HCT116 (cell line): ENCODE results near the gene ESRRG. TPM values are rescaled to one million over a fixed set of nuclear protein-coding genes. Genes with fewer than 3 reads are reported as not detected.

Source experiments
- ATAC-seq: fragments of 200-7000 bp; cut with Tn5 transposase; 2 replicates; pipeline ENCODE4 v1.9.1; 2020; ENCODE audit warnings: mild to moderate bottlenecking, moderate library complexity
- BruUV-seq: library from RNA; stranded (reverse); fragments of 400-500 nt; replicated peaks from 2 replicates; lab custom pipeline; 2021; lab: Mats Ljungman, UMichigan
- CTCF ChIA-PET: fragments of 300-600 bp; sonication (Branson Sonifier 250); formaldehyde crosslinking; loops from one replicate; lab custom pipeline; 2021; ENCODE audit warnings: antibody characterized with exemption; lab: Charles Lee
- POLR2A ChIA-PET: fragments of 300-600, 350-600 bp; sonication (Branson Sonifier 250); formaldehyde crosslinking; loops from one replicate; lab custom pipeline; 2021; ENCODE audit warnings: antibody characterized with exemption; lab: Charles Lee
- RAD21 ChIA-PET, 2 experiments: fragments of 300-600 bp; sonication (Branson Sonifier 250); formaldehyde crosslinking; loops; one replicate each; lab custom pipeline; 2023; ENCODE audit warnings: low total read pairs in 2 of 2; ENCODE audit not compliant: uncharacterized antibody in 2 of 2, unreplicated experiment in 2 of 2, low non-redundant PET in 1 of 2; lab: Charles Lee
- DNase-seq: peaks from one replicate; pipeline ENCODE4 v3.0.0-alpha.2; 2010; ENCODE audit warnings: low read depth, low spot score
- H2AFZ ChIP-seq: fragments of 200-600 bp; shearing (Covaris generic), sonication (generic); 2 replicates; pipeline ENCODE4 v1.6.1; 2017; ENCODE audit warnings: low read depth, mixed run types, mixed read lengths, antibody characterized with exemption, low read length; ENCODE audit not compliant: poor library complexity, severe bottlenecking
- H3K27ac ChIP-seq: 2 replicates; pipeline ENCODE4 v1.5.1; 2012; ENCODE audit warnings: low read depth, low read length
- H3K27me3 ChIP-seq: fragments of 200-600 bp; sonication (generic); 2 replicates; pipeline ENCODE4 v1.6.1; 2016; ENCODE audit warnings: mixed run types, low read length, mixed read lengths; ENCODE audit not compliant: insufficient read depth
- H3K36me3 ChIP-seq, 2 experiments: fragments of 200-500 bp in 1 of 2; fragments of 200-600 bp in 1 of 2; sonication (Bioruptor generic) in 1 of 2; sonication (generic) in 1 of 2; 2 replicates each; pipeline versions ENCODE4 v1.5.1 to v1.6.1; 2014 to 2016; ENCODE audit warnings: low read length in 2 of 2, inconsistent platforms in 1 of 2, mixed read lengths in 1 of 2, mixed run types in 1 of 2; ENCODE audit not compliant: insufficient read depth in 2 of 2, control insufficient read depth in 1 of 2
- H3K4me1 ChIP-seq, 2 experiments: fragments of 200-600 bp in 1 of 2; sonication (generic) in 1 of 2; 2 replicates each; pipeline versions ENCODE4 v1.5.1 to v1.6.1; 2012 to 2017; ENCODE audit warnings: low read length in 2 of 2, inconsistent platforms in 1 of 2, mild to moderate bottlenecking in 1 of 2, mixed read lengths in 1 of 2, mixed run types in 1 of 2, moderate library complexity in 1 of 2; ENCODE audit not compliant: insufficient read depth in 2 of 2, control insufficient read depth in 1 of 2
- H3K4me2 ChIP-seq: fragments of 200-600 bp; sonication (generic); 2 replicates; pipeline ENCODE4 v1.6.1; 2017; ENCODE audit warnings: mixed run types, low read length, mixed read lengths
- H3K4me3 ChIP-seq, 2 experiments: fragments of 200-600 bp in 1 of 2; sonication (generic) in 1 of 2; replicated peaks in 1 of 2; 2 replicates each; pipeline ENCODE4 v1.5.1; 2011 to 2016; ENCODE audit warnings: low read length in 2 of 2, control low read depth in 1 of 2, low read depth in 1 of 2, mild to moderate bottlenecking in 1 of 2, mixed read lengths in 1 of 2, mixed run types in 1 of 2
- H3K79me2 ChIP-seq: fragments of 200-600 bp; sonication (generic); 2 replicates; pipeline ENCODE4 v1.6.1; 2017; ENCODE audit warnings: mild to moderate bottlenecking, mixed run types, low read length, moderate library complexity, mixed read lengths; ENCODE audit not compliant: insufficient read depth
- H3K9ac ChIP-seq: fragments of 200-600 bp; sonication (generic); 2 replicates; pipeline ENCODE4 v1.6.1; 2016; ENCODE audit warnings: low read length, mixed read lengths
- H3K9me2 ChIP-seq: fragments of 200-600 bp; sonication (generic), shearing (Covaris generic); 2 replicates; pipeline ENCODE4 v1.6.1; 2017; ENCODE audit warnings: mixed run types, mild to moderate bottlenecking, moderate library complexity; ENCODE audit not compliant: insufficient read depth
- H3K9me3 ChIP-seq, 2 experiments: fragments of 200-500 bp in 1 of 2; fragments of 200-600 bp in 1 of 2; sonication (Bioruptor generic) in 1 of 2; sonication (generic) in 1 of 2; 2 replicates each; pipeline ENCODE4 v1.6.1; 2014 to 2017; ENCODE audit warnings: low read length in 2 of 2, mixed read lengths in 2 of 2, inconsistent platforms in 1 of 2, low read depth in 1 of 2, mild to moderate bottlenecking in 1 of 2, mixed run types in 1 of 2, moderate library complexity in 1 of 2; ENCODE audit not compliant: control insufficient read depth in 1 of 2, insufficient read depth in 1 of 2
- H4K20me1 ChIP-seq: fragments of 200-600 bp; sonication (generic), shearing (Covaris generic); 2 replicates; pipeline ENCODE4 v1.6.1; 2017; ENCODE audit warnings: mixed run types, mild to moderate bottlenecking, moderate library complexity; ENCODE audit not compliant: insufficient read depth
- CBX3 ChIP-seq: IDR thresholded peaks from 2 replicates; pipeline ENCODE4 v1.6.1; 2012; ENCODE audit warnings: low read depth
- CEBPB ChIP-seq: IDR thresholded peaks from 2 replicates; pipeline ENCODE4 v1.6.1; 2012; ENCODE audit warnings: low read depth
- EGR1 ChIP-seq: IDR thresholded peaks from 2 replicates; pipeline ENCODE4 v1.6.1; 2012; ENCODE audit warnings: low read depth
- ELF1 ChIP-seq: IDR thresholded peaks from 2 replicates; pipeline ENCODE4 v1.6.1; 2012; ENCODE audit warnings: low read depth, borderline replicate concordance
- EZH2 ChIP-seq: fragments of 200-600 bp; sonication (generic); IDR thresholded peaks from 2 replicates; pipeline ENCODE4 v1.6.1; 2017; ENCODE audit warnings: antibody characterized with exemption, mixed run types
- EZH2phosphoT487 ChIP-seq: fragments of 200-600 bp; IDR thresholded peaks from 2 replicates; pipeline ENCODE4 v1.6.1; 2018; ENCODE audit warnings: antibody characterized with exemption, borderline replicate concordance
- FOSL1 ChIP-seq: IDR thresholded peaks from 2 replicates; pipeline ENCODE4 v1.6.1; 2012; ENCODE audit warnings: low read depth
- JUND ChIP-seq: IDR thresholded peaks from 2 replicates; pipeline ENCODE4 v1.6.1; 2012
- POLR2A ChIP-seq: IDR thresholded peaks from 2 replicates; pipeline ENCODE4 v1.7.0; 2011; ENCODE audit warnings: borderline replicate concordance; ENCODE audit not compliant: insufficient read depth, insufficient read length; ENCODE audit errors: extremely low read depth
- RAD21 ChIP-seq: IDR thresholded peaks from 2 replicates; pipeline ENCODE4 v1.6.1; 2012; ENCODE audit warnings: low read depth, mild to moderate bottlenecking
- SIN3A ChIP-seq: IDR thresholded peaks from 2 replicates; pipeline ENCODE4 v1.6.1; 2012; ENCODE audit warnings: low read depth
- SP1 ChIP-seq: IDR thresholded peaks from 2 replicates; pipeline ENCODE4 v1.6.1; 2012; ENCODE audit warnings: low read depth
- SRF ChIP-seq: IDR thresholded peaks from 2 replicates; pipeline ENCODE4 v1.6.1; 2012; ENCODE audit warnings: low read depth
- TCF7L2 ChIP-seq: IDR thresholded peaks from 2 replicates; pipeline ENCODE4 v1.7.0; 2011; ENCODE audit warnings: borderline replicate concordance, inconsistent platforms; ENCODE audit not compliant: insufficient read depth, insufficient read length; ENCODE audit errors: extremely low read depth
- ZFX ChIP-seq: fragments of 450-650 bp; IDR thresholded peaks from 2 replicates; pipeline ENCODE4 v1.6.1; 2017
- ZNF274 ChIP-seq: fragments of 200-500 bp; sonication (Bioruptor generic); IDR thresholded peaks from 2 replicates; pipeline ENCODE4 v1.6.1; 2014; ENCODE audit warnings: mild to moderate bottlenecking, low read depth, low read length, inconsistent platforms
- intact Hi-C: fragments of 100-400 bp; cut with micrococcal nuclease; formaldehyde crosslinking; loops from 2 replicates; pipeline ENCODE4 v1.10.0; 2022
- total RNA-seq: library from RNA; stranded (reverse); gene quantifications from one replicate; pipeline ENCODE4 v1.2.1, GENCODE V29; 2021; ENCODE audit not compliant: unreplicated experiment
- TF ChIP-seq, protein P1 (sequence below): IDR thresholded peaks from 2 replicates; pipeline ENCODE4 v1.6.1; 2011; ENCODE audit warnings: mild to moderate bottlenecking, low read length, moderate library complexity; ENCODE audit not compliant: insufficient replicate concordance; ENCODE audit errors: extremely low read depth
- TF ChIP-seq, protein P2 (sequence below): IDR thresholded peaks from 2 replicates; pipeline ENCODE4 v1.6.1; 2012; ENCODE audit warnings: low read depth
- TF ChIP-seq, protein P3 (sequence below), 3 experiments: fragments of 200-600 bp in 1 of 3; sonication (generic) in 1 of 3; IDR thresholded peaks in 2 of 3; conservative IDR thresholded peaks in 1 of 3; 2 replicates each; pipeline ENCODE4 v1.5.1; 2012 to 2017; ENCODE audit warnings: low read depth in 2 of 3, low read length in 2 of 3, antibody characterized with exemption in 1 of 3, borderline replicate concordance in 1 of 3, control low read depth in 1 of 3, mild to moderate bottlenecking in 1 of 3, mixed read lengths in 1 of 3, mixed run types in 1 of 3, moderate library complexity in 1 of 3; ENCODE audit not compliant: insufficient read depth in 1 of 3

ESRRG gene
- total RNA-seq, 1 experiment from 2014 or later, result not detected

DNA sequence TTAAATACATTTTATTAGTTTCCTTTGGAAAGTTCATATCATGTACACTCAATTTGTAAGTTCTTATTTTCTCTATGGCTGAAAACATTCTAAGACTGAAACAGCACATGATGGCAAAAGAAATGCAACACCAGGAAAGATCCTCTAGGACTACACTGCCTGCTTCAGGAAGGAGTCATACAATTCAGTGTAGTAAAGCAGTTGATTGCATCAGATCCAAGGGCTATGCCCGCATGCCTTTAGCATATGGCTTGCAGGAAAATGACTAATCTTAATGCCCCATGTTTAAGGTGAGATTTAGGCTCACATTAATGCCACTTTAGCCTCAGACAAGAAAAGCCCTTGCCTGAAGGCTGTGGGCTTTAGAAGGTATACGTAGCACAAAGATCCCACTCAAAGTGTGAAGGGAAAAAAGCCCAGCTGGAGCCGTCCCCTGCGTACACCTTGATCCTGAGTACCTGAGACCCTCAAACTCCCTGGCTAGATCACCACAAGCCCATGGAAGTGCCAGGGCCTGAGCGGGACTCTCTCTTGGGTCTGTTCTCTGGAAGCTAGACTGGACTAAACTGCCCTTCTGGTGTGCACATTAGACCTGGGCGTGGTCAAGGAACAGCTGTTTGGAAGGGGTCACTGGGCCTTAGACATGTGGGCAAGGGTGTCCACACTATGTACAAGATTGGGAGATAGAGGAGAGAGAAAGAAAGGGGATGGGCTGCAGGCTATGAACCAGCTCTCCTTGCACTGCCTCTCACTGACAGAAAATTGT, 52.9 kb downstream of the ESRRG start:
- CTCF ChIA-PET, result no interaction called here
- intact Hi-C loops, result no loop called here

More for the DNA sequence above, 52.9 kb downstream of the ESRRG start:
- RAD21 ChIA-PET, result no interaction called here
- Histone ChIP-seq H2AFZ (no peak overlapping the region), H3K4me2 (no peak overlapping the region), H3K4me1 (no peaks in the 10 kb centered on the region), H3K27me3 (no peaks in the 10 kb centered on the region), H3K9me2 (no peaks in the 10 kb centered on the region), H3K4me3 (no peak overlapping the region), H3K9me3 (no peaks in the 10 kb centered on the region; a peak in 1 of 4 replicates), H4K20me1 (no peaks in the 10 kb centered on the region), H3K36me3 (no peaks in the 10 kb centered on the region), H3K27ac (no peak overlapping the region), H3K9ac (no peak overlapping the region), H3K79me2 (no peaks in the 10 kb centered on the region)
- POLR2A ChIA-PET, result no interaction called here
- TF ChIP-seq POLR2A (no peak), RAD21 (no peak), ZNF274 (no peak), SP1 (no peak), ELF1 (no peak), TCF7L2 (no peak), CBX3 (no peak), FOSL1 (no peak), ZFX (no peak), EZH2phosphoT487 (no peak), JUND (no peak), CEBPB (no peak), EZH2 (no peak), EGR1 (no peak), SIN3A (no peak), SRF (no peak)
- TF ChIP-seq, protein P1, sequence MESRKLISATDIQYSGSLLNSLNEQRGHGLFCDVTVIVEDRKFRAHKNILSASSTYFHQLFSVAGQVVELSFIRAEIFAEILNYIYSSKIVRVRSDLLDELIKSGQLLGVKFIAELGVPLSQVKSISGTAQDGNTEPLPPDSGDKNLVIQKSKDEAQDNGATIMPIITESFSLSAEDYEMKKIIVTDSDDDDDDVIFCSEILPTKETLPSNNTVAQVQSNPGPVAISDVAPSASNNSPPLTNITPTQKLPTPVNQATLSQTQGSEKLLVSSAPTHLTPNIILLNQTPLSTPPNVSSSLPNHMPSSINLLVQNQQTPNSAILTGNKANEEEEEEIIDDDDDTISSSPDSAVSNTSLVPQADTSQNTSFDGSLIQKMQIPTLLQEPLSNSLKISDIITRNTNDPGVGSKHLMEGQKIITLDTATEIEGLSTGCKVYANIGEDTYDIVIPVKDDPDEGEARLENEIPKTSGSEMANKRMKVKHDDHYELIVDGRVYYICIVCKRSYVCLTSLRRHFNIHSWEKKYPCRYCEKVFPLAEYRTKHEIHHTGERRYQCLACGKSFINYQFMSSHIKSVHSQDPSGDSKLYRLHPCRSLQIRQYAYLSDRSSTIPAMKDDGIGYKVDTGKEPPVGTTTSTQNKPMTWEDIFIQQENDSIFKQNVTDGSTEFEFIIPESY, result no peak
- TF ChIP-seq, protein P2, sequence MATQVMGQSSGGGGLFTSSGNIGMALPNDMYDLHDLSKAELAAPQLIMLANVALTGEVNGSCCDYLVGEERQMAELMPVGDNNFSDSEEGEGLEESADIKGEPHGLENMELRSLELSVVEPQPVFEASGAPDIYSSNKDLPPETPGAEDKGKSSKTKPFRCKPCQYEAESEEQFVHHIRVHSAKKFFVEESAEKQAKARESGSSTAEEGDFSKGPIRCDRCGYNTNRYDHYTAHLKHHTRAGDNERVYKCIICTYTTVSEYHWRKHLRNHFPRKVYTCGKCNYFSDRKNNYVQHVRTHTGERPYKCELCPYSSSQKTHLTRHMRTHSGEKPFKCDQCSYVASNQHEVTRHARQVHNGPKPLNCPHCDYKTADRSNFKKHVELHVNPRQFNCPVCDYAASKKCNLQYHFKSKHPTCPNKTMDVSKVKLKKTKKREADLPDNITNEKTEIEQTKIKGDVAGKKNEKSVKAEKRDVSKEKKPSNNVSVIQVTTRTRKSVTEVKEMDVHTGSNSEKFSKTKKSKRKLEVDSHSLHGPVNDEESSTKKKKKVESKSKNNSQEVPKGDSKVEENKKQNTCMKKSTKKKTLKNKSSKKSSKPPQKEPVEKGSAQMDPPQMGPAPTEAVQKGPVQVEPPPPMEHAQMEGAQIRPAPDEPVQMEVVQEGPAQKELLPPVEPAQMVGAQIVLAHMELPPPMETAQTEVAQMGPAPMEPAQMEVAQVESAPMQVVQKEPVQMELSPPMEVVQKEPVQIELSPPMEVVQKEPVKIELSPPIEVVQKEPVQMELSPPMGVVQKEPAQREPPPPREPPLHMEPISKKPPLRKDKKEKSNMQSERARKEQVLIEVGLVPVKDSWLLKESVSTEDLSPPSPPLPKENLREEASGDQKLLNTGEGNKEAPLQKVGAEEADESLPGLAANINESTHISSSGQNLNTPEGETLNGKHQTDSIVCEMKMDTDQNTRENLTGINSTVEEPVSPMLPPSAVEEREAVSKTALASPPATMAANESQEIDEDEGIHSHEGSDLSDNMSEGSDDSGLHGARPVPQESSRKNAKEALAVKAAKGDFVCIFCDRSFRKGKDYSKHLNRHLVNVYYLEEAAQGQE, result no peak
- TF ChIP-seq, protein P3, sequence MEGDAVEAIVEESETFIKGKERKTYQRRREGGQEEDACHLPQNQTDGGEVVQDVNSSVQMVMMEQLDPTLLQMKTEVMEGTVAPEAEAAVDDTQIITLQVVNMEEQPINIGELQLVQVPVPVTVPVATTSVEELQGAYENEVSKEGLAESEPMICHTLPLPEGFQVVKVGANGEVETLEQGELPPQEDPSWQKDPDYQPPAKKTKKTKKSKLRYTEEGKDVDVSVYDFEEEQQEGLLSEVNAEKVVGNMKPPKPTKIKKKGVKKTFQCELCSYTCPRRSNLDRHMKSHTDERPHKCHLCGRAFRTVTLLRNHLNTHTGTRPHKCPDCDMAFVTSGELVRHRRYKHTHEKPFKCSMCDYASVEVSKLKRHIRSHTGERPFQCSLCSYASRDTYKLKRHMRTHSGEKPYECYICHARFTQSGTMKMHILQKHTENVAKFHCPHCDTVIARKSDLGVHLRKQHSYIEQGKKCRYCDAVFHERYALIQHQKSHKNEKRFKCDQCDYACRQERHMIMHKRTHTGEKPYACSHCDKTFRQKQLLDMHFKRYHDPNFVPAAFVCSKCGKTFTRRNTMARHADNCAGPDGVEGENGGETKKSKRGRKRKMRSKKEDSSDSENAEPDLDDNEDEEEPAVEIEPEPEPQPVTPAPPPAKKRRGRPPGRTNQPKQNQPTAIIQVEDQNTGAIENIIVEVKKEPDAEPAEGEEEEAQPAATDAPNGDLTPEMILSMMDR (IDR thresholded peaks at IDR 0.05 in 2 of 3, conservative IDR thresholded peaks at IDR 0.05 in 1 of 3; ENCODE audit: borderline replicate concordance in 1 of 3, insufficient read depth in 1 of 3, low read depth in 2 of 3, low read length in 2 of 3), result no peak
- DNase-seq (no peak), ATAC-seq (no peak)
- no TSS peak for BruUV-seq
